IMR-90 (cell line): Measurements from ENCODE around the gene CD164L2.

Experiments
- BHLHE40 ChIP-seq: fragments of 150-350 bp; IDR thresholded peaks from 2 replicates; pipeline ENCODE4 v1.6.1; 2016; ENCODE audit warnings: mild to moderate bottlenecking, low read depth, low read length
- CEBPB ChIP-seq: IDR thresholded peaks from 2 replicates; pipeline ENCODE4 v1.6.1; 2012; ENCODE audit warnings: low read depth, low read length, improper control_type of control experiment
- CHD1 ChIP-seq: IDR thresholded peaks from 2 replicates; pipeline ENCODE4 v1.6.1; 2012; ENCODE audit warnings: low read depth, low read length, improper control_type of control experiment
- POLR2A ChIP-seq: IDR thresholded peaks from 2 replicates; pipeline ENCODE4 v1.6.1; 2012; ENCODE audit warnings: mild to moderate bottlenecking, low read depth, low read length
- RAD21 ChIP-seq: IDR thresholded peaks from 2 replicates; pipeline ENCODE4 v1.6.1; 2012; ENCODE audit warnings: low read length, improper control_type of control experiment
- RCOR1 ChIP-seq: IDR thresholded peaks from 2 replicates; pipeline ENCODE4 v1.6.1; 2012; ENCODE audit warnings: mild to moderate bottlenecking, low read length, improper control_type of control experiment; ENCODE audit not compliant: insufficient replicate concordance
- RFX5 ChIP-seq: IDR thresholded peaks from 2 replicates; pipeline ENCODE4 v1.8.0; 2012; ENCODE audit warnings: low read depth, mild to moderate bottlenecking, low read length, moderate library complexity
- TF ChIP-seq, protein P1 (sequence below): conservative IDR thresholded peaks from 2 replicates; pipeline ENCODE4 v1.5.1; 2012; ENCODE audit warnings: mild to moderate bottlenecking, low read depth, low read length, improper control_type of control experiment
- TF ChIP-seq, protein P2 (sequence below): fragments of 150-350 bp; IDR thresholded peaks from 2 replicates; pipeline ENCODE4 v1.6.1; 2016; ENCODE audit warnings: low read depth, mild to moderate bottlenecking, low read length, moderate library complexity, borderline replicate concordance

DNA sequence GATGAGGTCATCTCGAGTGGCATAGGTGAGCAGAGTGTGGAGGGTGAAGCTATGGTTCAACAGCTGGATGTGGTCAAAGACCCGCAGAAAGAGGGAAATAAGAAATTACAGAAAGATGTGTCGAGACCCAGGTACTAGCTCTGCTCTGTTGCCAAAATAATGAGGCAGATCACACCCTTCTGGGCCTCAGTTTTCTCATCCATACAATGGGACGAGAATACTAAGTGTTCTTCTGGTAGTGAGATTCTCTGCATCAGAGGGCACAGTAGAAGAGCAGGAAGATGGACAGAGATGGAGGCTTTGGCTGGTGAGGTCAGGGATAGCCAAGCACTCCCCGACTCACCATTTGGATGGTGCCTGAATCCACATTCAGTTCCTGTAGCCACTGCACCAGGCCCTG, 27.4 kb downstream of the CD164L2 start:
- no peak for TF ChIP-seq CHD1
- TF ChIP-seq, protein P1, sequence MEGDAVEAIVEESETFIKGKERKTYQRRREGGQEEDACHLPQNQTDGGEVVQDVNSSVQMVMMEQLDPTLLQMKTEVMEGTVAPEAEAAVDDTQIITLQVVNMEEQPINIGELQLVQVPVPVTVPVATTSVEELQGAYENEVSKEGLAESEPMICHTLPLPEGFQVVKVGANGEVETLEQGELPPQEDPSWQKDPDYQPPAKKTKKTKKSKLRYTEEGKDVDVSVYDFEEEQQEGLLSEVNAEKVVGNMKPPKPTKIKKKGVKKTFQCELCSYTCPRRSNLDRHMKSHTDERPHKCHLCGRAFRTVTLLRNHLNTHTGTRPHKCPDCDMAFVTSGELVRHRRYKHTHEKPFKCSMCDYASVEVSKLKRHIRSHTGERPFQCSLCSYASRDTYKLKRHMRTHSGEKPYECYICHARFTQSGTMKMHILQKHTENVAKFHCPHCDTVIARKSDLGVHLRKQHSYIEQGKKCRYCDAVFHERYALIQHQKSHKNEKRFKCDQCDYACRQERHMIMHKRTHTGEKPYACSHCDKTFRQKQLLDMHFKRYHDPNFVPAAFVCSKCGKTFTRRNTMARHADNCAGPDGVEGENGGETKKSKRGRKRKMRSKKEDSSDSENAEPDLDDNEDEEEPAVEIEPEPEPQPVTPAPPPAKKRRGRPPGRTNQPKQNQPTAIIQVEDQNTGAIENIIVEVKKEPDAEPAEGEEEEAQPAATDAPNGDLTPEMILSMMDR = no peak
- TF ChIP-seq, protein P2, sequence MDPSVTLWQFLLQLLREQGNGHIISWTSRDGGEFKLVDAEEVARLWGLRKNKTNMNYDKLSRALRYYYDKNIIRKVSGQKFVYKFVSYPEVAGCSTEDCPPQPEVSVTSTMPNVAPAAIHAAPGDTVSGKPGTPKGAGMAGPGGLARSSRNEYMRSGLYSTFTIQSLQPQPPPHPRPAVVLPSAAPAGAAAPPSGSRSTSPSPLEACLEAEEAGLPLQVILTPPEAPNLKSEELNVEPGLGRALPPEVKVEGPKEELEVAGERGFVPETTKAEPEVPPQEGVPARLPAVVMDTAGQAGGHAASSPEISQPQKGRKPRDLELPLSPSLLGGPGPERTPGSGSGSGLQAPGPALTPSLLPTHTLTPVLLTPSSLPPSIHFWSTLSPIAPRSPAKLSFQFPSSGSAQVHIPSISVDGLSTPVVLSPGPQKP = no peak
- TF ChIP-seq RAD21 = no peak
- TF ChIP-seq RCOR1 = no peak
- no peak for TF ChIP-seq BHLHE40
- TF ChIP-seq POLR2A = no peak
- TF ChIP-seq RFX5 = no peak
- TF ChIP-seq CEBPB = no peak
